IgD-negative memory B cell (primary cell): ENCODE results near the gene STPG3. TPM values are rescaled to one million over a fixed set of nuclear protein-coding genes. Genes with fewer than 3 reads are reported as not detected.

Experiments used
- H3K27ac Mint-ChIP-seq, 3 donors: one replicate each; pipeline ENCODE4 v1.8.0; 2020 to 2022; ENCODE audit warnings: mild to moderate bottlenecking in 3 of 3, mixed read lengths in 3 of 3, moderate library complexity in 1 of 3
- H3K27me3 Mint-ChIP-seq: one replicate; pipeline ENCODE4 v1.8.0; 2021; ENCODE audit warnings: mixed read lengths
- H3K36me3 Mint-ChIP-seq: one replicate; pipeline ENCODE4 v1.8.0; 2020; ENCODE audit warnings: mild to moderate bottlenecking, mixed read lengths
- H3K4me1 Mint-ChIP-seq, 3 donors: one replicate each; pipeline ENCODE4 v1.8.0; 2020 to 2022; ENCODE audit warnings: mixed read lengths in 3 of 3, mild to moderate bottlenecking in 1 of 3
- H3K4me3 Mint-ChIP-seq, 4 donors: one replicate each; pipeline ENCODE4 v1.8.0; 2020 to 2022; ENCODE audit warnings: mild to moderate bottlenecking in 4 of 4, mixed read lengths in 4 of 4, moderate library complexity in 3 of 4
- H3K9me3 Mint-ChIP-seq, 3 donors: one replicate each; pipeline ENCODE4 v1.8.0; 2020 to 2021; ENCODE audit warnings: mixed read lengths in 3 of 3, mild to moderate bottlenecking in 1 of 3
- polyA plus RNA-seq: library from polyadenylated mRNA; unstranded; fragments of 300-500 nt; fragmentation: Illumina TruSeq; gene quantifications from one replicate; pipeline ENCODE4 v1.2.3, GENCODE V29; 2021

STPG3 gene
- polyA plus RNA-seq, 1 donor from 2014 or later = not detected

GRCh38 chr9:137279741-137280473 is 28.8 kb downstream of the STPG3 start:
- H3K36me3 Mint-ChIP-seq = peaks cover 2% of the 10 kb centered on the region
- no peaks in the 10 kb centered on the region for H3K27me3 Mint-ChIP-seq
- H3K4me3 Mint-ChIP-seq = peak overlapping the region in 3 of 4 donors; percentile 25 to 73 (median 40)
- H3K9me3 Mint-ChIP-seq = no peaks in the 10 kb centered on the region
- H3K27ac Mint-ChIP-seq = peak overlapping the region in 2 of 3 donors; percentile 23 to 64
- peaks cover 7 to 35% (median 18%) of the 10 kb centered on the region in 3 donors for H3K4me1 Mint-ChIP-seq

GRCh38 chr9:137280474-137281344 is 29.6 kb downstream of the STPG3 start:
- Mint-ChIP-seq H3K9me3 (no peaks in the 10 kb centered on the region), H3K27ac (peak overlapping the region in 1 of 3 donors; percentile 64), H3K4me3 (peak overlapping the region in 2 of 4 donors; percentile 70 to 73), H3K4me1 (peaks cover 7 to 27% (median 10%) of the 10 kb centered on the region in 3 donors), H3K27me3 (no peaks in the 10 kb centered on the region), H3K36me3 (peaks cover 2% of the 10 kb centered on the region)

- Mint-ChIP-seq H3K27ac (peak overlapping the region in 2 of 3 donors; percentile 90 to 95), H3K4me1 (peaks cover 13 to 28% (median 15%) of the 10 kb centered on the region in 3 donors), H3K36me3 (peaks cover 2% of the 10 kb centered on the region), H3K9me3 (no peaks in the 10 kb centered on the region), H3K4me3 (peak overlapping the region in 3 of 4 donors; percentile 80 to 82 (median 81)), H3K27me3 (no peaks in the 10 kb centered on the region)
These were observed 30.4 kb downstream of the STPG3 start for GRCh38 chr9:137281345-137282116.

- no peaks in the 10 kb centered on the region for H3K27me3 Mint-ChIP-seq
- H3K27ac Mint-ChIP-seq = peak overlapping the region; percentile 86 to 92 (median 91)
- peak overlapping the region in 3 of 4 donors; percentile 70 to 78 (median 76) for H3K4me3 Mint-ChIP-seq
- H3K9me3 Mint-ChIP-seq = no peaks in the 10 kb centered on the region
- peaks cover 18 to 24% (median 22%) of the 10 kb centered on the region in 3 donors for H3K4me1 Mint-ChIP-seq
- peaks cover 2% of the 10 kb centered on the region for H3K36me3 Mint-ChIP-seq
These were observed 35.9 kb downstream of the STPG3 start for GRCh38 chr9:137286975-137287383.

- Mint-ChIP-seq H3K36me3 (no peaks in the 10 kb centered on the region), H3K9me3 (peaks cover 0 to 6% (median 0%) of the 10 kb centered on the region in 3 donors), H3K4me3 (no peak overlapping the region), H3K4me1 (peaks cover 3 to 5% (median 3%) of the 10 kb centered on the region in 3 donors), H3K27ac (no peak overlapping the region), H3K27me3 (peaks cover 15% of the 10 kb centered on the region)
These were observed 42.0 kb downstream of the STPG3 start for GRCh38 chr9:137293094-137293481.

- H3K27me3 Mint-ChIP-seq = peaks cover 15% of the 10 kb centered on the region
- H3K9me3 Mint-ChIP-seq = peaks cover 0 to 6% (median 0%) of the 10 kb centered on the region in 3 donors
- H3K4me1 Mint-ChIP-seq = peaks cover 3 to 5% (median 3%) of the 10 kb centered on the region in 3 donors
- H3K36me3 Mint-ChIP-seq = no peaks in the 10 kb centered on the region
- H3K4me3 Mint-ChIP-seq = peak overlapping the region in 1 of 4 donors; percentile 60
- peak overlapping the region in 1 of 3 donors; percentile 67 for H3K27ac Mint-ChIP-seq
These were observed 42.5 kb downstream of the STPG3 start for GRCh38 chr9:137293482-137294090.

DNA sequence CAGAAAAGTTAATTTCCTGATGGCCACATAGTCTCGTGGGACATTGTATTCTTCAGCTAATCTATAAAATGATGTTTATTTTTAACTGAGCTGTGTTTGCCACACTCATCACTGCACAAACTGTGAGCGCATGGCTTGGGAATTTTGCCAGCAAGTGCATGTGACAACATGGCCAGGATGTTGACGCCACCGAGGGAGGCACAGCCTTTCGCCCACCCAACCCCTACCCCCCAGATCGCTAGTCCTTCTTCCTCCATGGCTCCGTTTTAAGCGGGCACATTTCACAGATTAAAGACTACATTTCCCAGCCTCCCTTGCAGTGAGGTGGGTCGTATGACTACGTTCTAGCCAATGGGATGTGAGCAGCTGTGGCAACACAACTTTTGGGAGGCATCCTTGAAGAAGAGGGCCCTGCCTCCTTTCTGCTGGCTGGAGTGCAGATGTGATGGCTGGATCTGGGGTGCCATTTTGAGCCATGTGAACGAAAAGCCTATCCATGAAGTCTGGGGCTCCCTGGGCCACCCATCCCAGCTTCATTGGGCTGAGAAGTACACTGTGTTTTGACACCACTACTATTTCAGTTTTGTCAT is 43.1 kb downstream of the STPG3 start:
- Mint-ChIP-seq H3K27ac (peak overlapping the region; percentile 67 to 76 (median 73)), H3K9me3 (peaks cover 0 to 6% (median 0%) of the 10 kb centered on the region in 3 donors), H3K27me3 (peaks cover 20% of the 10 kb centered on the region), H3K4me1 (peaks cover 3 to 5% (median 3%) of the 10 kb centered on the region in 3 donors), H3K4me3 (peak overlapping the region; percentile 60 to 87 (median 64)), H3K36me3 (no peaks in the 10 kb centered on the region)

GRCh38 chr9:137294681-137295237 is 43.7 kb downstream of the STPG3 start:
- Mint-ChIP-seq H3K4me1 (peaks cover 3 to 5% (median 3%) of the 10 kb centered on the region in 3 donors), H3K9me3 (peaks cover 0 to 6% (median 0%) of the 10 kb centered on the region in 3 donors), H3K4me3 (peak overlapping the region; percentile 23 to 87 (median 69)), H3K27me3 (peaks cover 22% of the 10 kb centered on the region), H3K27ac (peak overlapping the region in 2 of 3 donors; percentile 67 to 76), H3K36me3 (no peaks in the 10 kb centered on the region)

DNA sequence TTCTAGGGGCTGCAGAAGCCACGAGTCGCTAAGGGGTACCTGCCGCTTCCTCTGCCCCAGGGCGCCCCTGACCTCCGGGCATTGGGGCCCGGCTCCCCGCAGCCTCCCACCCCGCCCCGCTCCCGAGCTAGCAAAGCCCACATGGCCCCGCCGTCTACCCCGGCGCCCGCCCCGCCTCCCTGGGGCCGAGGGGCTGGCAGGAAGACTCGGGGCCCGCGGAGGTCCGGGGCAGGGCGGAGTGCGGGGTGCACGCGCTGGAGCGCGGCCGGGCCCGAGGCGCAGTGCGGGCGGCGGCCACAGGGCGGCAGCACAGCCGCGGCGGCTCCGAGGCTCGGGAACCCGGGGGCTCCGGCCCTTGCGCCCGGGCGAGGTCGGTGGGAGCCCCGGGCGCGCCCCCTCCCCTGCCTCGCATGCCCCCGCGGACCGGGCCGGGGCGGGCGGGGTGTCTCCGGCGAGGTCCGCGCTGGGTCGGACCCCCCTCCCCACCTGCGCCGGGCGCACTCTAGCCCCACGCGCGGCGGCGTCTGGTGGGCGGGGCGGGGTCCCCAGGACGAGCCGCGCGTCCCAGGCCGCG is 44.2 kb downstream of the STPG3 start:
- H3K9me3 Mint-ChIP-seq = peaks cover 0 to 6% (median 0%) of the 10 kb centered on the region in 3 donors
- H3K4me1 Mint-ChIP-seq = peaks cover 3 to 5% (median 3%) of the 10 kb centered on the region in 3 donors
- H3K36me3 Mint-ChIP-seq = no peaks in the 10 kb centered on the region
- H3K27me3 Mint-ChIP-seq = peaks cover 22% of the 10 kb centered on the region
- H3K4me3 Mint-ChIP-seq = peak overlapping the region in 1 of 4 donors; percentile 71
- H3K27ac Mint-ChIP-seq = no peak overlapping the region

DNA sequence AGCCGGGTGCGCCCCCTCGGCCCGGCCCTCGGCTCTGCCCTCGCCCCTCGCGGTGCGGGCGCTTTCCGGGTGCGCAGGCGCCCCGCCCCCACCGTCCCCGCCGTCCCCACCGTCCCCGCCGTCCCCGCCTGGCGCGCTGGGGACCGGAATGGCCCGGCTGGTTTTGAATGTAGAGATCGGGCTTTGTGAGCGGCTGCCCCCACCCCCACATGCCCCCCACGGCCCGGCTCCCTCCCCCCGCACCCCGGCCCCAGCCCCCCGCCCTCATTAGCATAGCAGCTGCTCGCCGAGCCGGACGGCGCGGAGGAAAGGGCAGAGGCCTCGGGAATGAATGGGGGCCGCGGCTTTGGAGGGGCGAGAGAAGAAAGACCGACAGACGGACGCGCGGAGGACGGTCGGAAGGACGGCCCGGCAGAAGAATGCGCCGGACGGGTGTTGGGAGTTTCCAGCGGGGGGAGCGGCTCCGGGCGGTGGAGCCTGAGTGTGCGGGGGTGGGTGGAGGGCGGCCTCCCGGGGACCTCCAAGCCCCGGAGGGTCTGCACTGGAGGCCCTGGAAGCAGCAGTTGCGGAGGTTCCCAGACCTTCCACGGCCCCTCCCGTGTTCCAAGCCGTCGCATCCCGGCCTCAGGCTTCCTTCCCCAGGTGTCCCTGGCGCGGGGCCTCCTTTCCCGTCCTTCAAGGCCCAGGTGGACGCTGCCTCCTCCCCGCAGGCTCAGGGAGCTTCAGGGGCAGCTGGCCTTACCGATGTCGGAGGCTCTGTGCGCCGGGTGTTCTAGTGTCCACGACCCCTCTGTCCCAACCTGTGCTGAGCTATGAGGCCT is 45.0 kb downstream of the STPG3 start:
- Mint-ChIP-seq H3K36me3 (no peaks in the 10 kb centered on the region), H3K9me3 (peaks cover 0 to 6% (median 0%) of the 10 kb centered on the region in 3 donors), H3K4me3 (peak overlapping the region in 3 of 4 donors; percentile 52 to 88 (median 83)), H3K27me3 (peaks cover 25% of the 10 kb centered on the region), H3K27ac (peak overlapping the region in 1 of 3 donors; percentile 77), H3K4me1 (peaks cover 3 to 6% (median 5%) of the 10 kb centered on the region in 3 donors)

DNA sequence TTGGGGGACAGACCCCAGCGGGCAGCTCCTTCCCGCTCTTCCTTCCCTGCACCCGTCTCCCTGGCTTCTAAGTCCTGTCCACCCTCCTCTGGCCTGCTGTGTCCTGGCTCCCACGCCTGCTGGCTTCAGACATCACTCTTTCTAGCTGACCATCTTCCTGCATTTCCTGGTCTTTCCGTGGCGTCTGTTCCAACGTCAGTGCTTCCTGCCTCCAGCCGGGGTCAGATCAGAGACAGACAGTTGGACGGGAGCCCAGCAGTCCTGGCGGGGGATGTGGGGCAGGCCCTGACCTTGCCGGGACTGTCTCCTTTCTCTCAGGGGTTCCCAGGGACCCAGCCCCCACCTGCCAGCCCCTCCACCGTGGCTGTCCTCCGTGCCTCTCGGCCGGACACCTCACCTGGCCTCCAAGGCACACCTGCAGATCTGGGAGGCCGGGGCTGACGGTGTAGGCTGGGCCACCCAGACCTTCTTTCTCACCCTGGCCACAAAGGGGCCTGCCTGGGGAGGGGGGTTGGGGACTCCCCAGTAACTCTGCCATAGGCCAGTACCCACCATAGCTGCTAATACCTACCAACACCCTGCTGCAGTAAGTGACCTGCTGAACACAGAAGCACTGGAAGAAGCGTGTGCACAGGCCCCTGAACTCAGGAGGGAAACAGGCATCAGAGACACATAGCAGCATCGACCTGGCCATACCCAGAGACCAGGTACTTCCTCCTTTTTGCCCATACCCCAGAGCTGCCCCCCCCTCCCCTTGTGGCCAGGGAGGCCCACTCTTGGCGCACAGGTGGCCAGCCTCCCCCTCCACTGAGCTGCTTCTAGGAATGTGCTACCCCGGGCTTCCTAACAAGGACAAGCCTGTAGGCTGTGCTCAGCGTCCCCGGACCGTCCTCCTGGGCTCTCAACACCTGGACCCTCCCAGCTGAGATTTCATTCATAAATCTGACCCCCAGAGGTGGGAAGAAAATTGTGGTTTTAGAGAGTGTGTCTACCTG is 45.9 kb downstream of the STPG3 start:
- H3K27me3 Mint-ChIP-seq = peaks cover 25% of the 10 kb centered on the region
- H3K4me1 Mint-ChIP-seq = peaks cover 3 to 6% (median 5%) of the 10 kb centered on the region in 3 donors

More for the DNA sequence above, 45.9 kb downstream of the STPG3 start:
- peak overlapping the region; percentile 52 to 88 (median 74) for H3K4me3 Mint-ChIP-seq
- peak overlapping the region in 2 of 3 donors; percentile 50 to 77 for H3K27ac Mint-ChIP-seq
- peaks cover 0 to 6% (median 0%) of the 10 kb centered on the region in 3 donors for H3K9me3 Mint-ChIP-seq
- no peaks in the 10 kb centered on the region for H3K36me3 Mint-ChIP-seq
